ENCODE results near the gene DNAH2.
"Not testable (repeated sequence)": the region's sequence is repeated elsewhere in the genome, so short reads cannot be mapped to it uniquely, and the experiment has no call there.

The DNAH2 gene

DNA sequence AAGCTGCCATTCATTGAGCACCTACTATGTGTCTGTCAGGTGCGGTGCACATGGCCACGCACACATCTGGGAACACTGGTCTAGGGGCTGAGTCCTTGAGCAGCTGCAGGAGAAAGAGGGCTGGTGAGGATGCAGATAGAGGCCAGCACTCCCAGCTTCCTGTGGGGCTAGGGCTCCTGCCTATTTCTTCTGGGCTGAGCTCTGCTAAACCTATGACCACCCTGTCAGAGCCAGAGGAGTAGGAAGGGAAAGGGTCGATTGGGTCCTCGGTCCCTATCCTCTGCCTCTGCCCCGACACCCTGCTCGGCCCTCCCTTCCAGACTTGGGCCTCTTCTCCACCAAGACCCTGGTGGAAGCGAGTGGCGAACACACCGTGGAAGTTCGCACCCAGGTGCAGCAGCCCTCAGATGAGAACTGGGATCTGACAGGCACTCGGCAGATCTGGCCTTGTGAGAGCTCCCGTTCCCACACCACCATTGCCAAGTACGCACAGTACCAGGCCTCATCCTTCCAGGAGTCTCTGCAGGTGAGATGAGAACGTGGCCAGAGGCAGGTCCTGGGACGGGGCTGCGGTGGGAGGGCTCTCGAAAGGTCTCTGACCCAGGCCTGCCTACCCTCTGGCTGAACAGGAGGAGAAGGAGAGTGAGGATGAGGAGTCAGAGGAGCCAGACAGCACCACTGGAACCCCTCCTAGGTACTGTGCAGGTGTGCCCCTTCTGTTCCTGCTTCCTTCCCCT lies 133.3 kb downstream of the DNAH2 start:
- no peak for DNase-seq (ENCODE audit: low read depth in 2 of 2)

- DNase-seq (ENCODE audit: low read depth in 2 of 2), result peak; percentile 81
Measured at GRCh38 chr17:7851438-7852261, 134.1 kb downstream of the DNAH2 start.

DNA sequence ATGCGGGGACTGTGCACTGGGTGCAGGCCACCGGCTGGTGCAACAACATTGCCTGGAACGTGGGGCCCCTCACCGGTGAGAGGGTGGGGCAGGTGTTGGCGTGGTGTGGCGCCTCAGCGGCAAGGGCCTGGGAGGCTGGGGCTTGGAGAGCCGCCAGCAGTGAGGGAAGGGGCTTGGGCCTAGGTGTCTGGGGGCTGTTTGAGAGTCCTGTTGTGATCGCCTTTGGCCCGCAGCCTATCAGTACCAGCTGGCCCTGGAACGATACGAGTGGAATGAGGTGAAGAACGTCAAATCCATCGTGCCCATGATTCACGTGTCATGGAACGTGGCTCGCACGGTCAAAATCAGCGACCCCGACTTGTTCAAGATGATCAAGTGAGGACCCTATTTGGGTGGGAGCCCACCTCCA lies 134.7 kb downstream of the DNAH2 start:
- no peak for DNase-seq (ENCODE audit: low read depth in 2 of 2)

- no peak for DNase-seq (ENCODE audit: low read depth in 2 of 2)
Measured at GRCh38 chr17:7852919-7853690, 135.6 kb downstream of the DNAH2 start.

- no peak for DNase-seq (ENCODE audit: low read depth in 2 of 2)
Measured at GRCh38 chr17:7853691-7854038, 136.1 kb downstream of the DNAH2 start.

- DNase-seq (ENCODE audit: low read depth in 2 of 2), result no peak
Measured at GRCh38 chr17:7854078-7854777, 136.7 kb downstream of the DNAH2 start.

- DNase-seq (ENCODE audit: low read depth in 2 of 2), result no peak
Measured at GRCh38 chr17:7854851-7855659, 137.5 kb downstream of the DNAH2 start, which contains the start of gene TMEM88. TMEM88 (plus strand) TSS chr17:7855066; CDS start chr17:7855075, 9 bp downstream.

DNA sequence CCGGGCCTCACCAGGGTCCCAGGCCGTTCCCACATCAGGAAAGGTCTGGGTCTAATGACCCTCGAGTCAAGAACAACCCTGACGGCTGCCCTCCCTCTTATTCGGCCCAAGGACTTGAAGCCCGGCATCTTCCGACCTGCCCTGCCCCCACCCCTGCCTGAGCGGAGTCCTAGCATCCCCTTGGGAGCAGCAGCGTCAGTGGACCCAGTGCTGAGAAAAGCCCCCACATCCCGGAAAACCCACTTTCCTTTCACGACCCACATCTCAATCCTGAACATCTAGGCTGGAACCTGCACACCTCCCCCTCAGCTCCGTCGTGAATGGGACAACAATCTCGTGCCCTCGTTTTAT lies 138.1 kb downstream of the DNAH2 start:
- DNase-seq (ENCODE audit: low read depth in 2 of 2), result no peak

DNA sequence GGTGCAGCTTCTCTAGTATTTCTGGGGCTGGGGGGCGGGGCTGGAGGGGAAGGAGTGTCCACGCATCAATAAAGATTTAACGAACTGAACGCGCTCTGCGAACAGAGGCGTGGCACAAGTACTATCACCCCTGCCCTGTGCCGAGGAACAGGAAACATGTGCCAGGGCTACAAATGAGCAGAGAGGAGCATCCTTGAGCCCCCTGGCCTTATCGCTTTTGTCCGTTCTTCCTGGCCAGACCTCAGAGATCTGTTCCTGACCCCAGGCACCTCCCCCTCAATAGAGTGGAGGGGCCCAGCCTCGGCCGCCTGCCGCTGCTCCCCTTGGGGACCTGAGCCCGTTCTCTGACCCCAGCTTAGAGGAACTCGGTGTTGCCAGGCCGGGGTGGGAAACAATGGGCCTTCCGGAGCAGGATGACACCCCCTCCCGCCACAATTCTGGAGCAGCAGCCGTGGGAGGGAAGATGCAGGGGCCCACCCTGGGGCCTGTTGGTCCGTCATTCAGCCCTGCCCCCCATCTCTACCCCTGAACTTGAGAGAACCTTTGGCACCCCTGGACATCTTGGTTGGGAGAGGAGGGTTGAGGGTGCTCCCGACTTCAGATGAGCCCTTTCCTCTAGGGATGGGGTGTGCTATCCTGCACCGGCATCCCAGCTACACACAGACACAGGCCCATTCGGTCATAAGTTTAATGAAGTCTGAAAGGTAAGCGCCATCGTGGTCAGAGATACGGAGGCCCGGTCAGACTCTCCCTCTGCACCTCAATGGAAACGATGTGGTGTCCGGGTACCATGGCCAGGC lies 138.7 kb downstream of the DNAH2 start:
- no peak for DNase-seq (ENCODE audit: low read depth in 2 of 2)

- peak; percentile 87 to 93 for DNase-seq (ENCODE audit: low read depth in 2 of 2)
Measured at GRCh38 chr17:7856811-7857712, 139.5 kb downstream of the DNAH2 start, which contains the start of gene NAA38. NAA38 (minus strand) TSS chr17:7857559; CDS start chr17:7857463, 96 bp downstream.

- DNase-seq (ENCODE audit: low read depth in 2 of 2), result peak; percentile 77 to 79
Measured at GRCh38 chr17:7857713-7858521, 140.4 kb downstream of the DNAH2 start, which contains the start of gene CYB5D1. CYB5D1 (plus strand) TSS chr17:7858003; CDS start chr17:7858135, 132 bp downstream.

DNA sequence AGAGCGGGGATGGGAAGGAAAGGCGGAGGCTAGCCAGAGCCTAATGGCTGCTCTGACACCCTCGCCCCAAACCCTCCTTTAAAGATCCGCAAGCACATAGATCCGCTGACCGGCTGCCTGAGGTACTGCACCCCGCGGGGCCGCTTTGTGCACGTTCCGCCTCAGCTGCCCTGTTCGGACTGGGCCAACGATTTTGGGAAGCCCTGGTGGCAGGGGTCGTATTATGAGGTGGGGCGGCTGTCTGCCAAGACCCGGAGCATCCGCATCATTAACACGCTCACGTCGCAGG lies 140.9 kb downstream of the DNAH2 start:
- DNase-seq (ENCODE audit: low read depth in 2 of 2), result no peak

DNA sequence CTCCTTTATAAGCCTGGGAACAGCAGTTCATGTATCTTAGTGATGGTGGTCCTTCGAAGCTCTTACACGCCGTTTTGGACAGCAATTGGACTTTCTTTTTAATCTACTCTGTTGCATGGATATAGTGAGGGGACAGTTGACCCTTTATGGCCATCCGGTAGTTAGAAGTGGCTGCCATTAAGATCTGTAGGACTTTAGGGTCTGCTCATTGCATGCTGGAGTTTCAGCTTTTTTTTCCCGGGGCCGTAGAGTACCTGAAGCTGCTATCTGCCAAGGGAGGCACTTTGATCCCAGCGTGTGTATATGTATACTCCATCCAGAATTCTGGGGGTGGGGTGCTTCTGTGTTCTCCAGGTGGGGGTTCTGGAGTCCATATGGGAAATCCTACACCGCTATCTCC lies 141.5 kb downstream of the DNAH2 start:
- no peak for DNase-seq (ENCODE audit: low read depth in 2 of 2)

- no peak for DNase-seq (ENCODE audit: low read depth in 2 of 2)
Measured at GRCh38 chr17:7862692-7863437, 145.3 kb downstream of the DNAH2 start.

GRCh38 chr17:7864384-7864783 lies 146.8 kb downstream of the DNAH2 start:
- not testable (repeated sequence) for DNase-seq (ENCODE audit: low read depth in 2 of 2)

DNA sequence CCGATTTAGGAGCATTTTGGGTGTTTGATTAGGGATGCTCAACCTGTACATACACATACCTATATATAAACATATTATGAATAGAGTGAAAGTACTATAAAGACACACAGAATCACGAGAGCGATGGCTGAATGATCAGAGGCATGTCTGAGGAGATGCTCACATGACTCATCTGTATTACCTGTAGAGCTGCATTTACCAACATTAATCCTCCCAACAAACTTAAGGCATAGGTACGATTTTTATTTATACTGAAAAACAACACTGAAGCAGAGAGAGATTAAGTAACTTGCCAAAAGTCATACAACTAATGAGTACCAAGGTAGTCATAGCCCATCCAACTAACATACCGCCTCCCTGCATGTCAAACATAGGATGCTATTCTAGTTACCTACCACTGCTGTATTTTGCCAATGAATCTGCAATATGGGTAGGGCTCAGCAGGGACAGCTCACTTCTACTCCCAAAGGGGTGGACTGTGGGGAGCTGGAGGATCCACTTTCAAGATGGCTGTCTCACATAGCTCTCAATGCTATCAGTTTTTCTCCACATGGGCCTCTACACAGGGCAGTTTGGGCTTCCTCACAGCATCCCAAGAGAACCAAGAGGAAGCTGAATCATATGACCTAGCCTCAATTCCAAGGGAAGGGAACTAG lies 147.6 kb downstream of the DNAH2 start:
- no peak for DNase-seq (ENCODE audit: low read depth in 2 of 2)

- no peak for DNase-seq (ENCODE audit: low read depth in 2 of 2)
Measured at GRCh38 chr17:7867881-7868329, 150.4 kb downstream of the DNAH2 start.

Measured in activated CD8-positive, alpha-beta memory T cell treated with anti-CD3 and anti-CD28 coated beads for 4 hours (primary cell).